ENCODE data around the gene C1orf232. TPM values are rescaled to one million over a fixed set of nuclear protein-coding genes. Genes with fewer than 3 reads are reported as not detected.
A peak's percentile ranks its signal among the peaks of the same experiment; 100 is the strongest.

C1orf232 gene
- total and polyA plus RNA-seq, 2 of the 13 experiments (the other 11 are each of a cell fraction or from before 2014, with no cell fraction given) = not detected

DNA sequence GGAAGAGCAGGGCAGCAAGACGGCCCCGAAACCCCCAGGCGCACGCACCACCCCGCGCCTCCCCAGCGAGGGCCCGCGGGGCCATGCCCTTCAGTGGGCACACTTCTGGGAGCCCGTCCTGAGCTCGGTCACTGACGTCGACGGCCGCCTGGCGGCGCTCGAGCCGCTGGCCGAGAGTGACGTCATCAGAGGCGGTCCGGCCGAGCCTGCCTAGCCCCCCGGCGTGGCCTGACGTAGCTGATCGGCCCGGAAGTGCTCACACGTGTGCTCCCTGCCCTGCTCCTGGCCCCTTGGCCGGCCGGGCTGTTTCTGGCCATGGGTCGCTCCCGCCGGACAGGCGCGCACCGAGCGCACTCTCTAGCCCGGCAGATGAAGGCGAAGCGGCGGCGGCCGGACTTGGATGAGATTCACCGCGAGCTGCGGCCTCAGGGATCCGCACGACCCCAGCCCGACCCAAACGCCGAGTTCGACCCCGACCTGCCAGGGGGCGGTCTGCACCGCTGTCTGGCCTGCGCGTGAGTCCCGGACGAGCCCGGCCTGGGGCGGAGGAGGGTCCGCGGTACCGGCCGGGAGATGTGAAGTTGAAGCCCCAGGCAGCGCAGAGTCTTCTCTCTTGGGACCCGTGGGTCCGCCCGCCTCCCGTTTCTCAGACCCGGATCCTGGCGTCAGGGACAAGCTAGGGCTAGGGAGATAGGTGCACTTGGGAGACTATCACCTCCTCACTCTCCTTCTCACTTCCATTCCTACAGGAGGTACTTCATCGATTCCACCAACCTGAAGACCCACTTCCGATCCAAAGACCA is 1.1 kb upstream of the C1orf232 start, which contains the start of gene ZNF593 (continued):
- TF ChIP-seq RBM39 (IDR thresholded peaks at IDR 0.05; ENCODE audit: low read depth, low read length, poor library complexity, severe bottlenecking) = peak; percentile 59
- TF ChIP-seq FOSL1 (CRISPR knock-in tag; IDR thresholded peaks at IDR 0.05; ENCODE audit: borderline replicate concordance) = peak; percentile 23; the same call in 1 of the 2 replicates
- no peak for TF ChIP-seq GPN1 (CRISPR knock-in tag; IDR thresholded peaks at IDR 0.05; ENCODE audit: borderline replicate concordance)
- TF ChIP-seq BORCS8-MEF2B (CRISPR knock-in tag; IDR thresholded peaks at IDR 0.05) = peak; percentile 90; the same call in 1 of the 2 replicates
- no peak for TF ChIP-seq SOX6 (IDR thresholded peaks at IDR 0.05)
- peak; percentile 83 for TF ChIP-seq SOX6 (CRISPR knock-in tag; IDR thresholded peaks at IDR 0.05)
- TF ChIP-seq, protein P1, sequence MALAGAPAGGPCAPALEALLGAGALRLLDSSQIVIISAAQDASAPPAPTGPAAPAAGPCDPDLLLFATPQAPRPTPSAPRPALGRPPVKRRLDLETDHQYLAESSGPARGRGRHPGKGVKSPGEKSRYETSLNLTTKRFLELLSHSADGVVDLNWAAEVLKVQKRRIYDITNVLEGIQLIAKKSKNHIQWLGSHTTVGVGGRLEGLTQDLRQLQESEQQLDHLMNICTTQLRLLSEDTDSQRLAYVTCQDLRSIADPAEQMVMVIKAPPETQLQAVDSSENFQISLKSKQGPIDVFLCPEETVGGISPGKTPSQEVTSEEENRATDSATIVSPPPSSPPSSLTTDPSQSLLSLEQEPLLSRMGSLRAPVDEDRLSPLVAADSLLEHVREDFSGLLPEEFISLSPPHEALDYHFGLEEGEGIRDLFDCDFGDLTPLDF (CRISPR knock-in tag; IDR thresholded peaks at IDR 0.05) = peak; percentile 69; the same call in 1 of the 2 replicates
- no peak for TF ChIP-seq ZNF615 (CRISPR knock-in tag; IDR thresholded peaks at IDR 0.05; ENCODE audit: borderline replicate concordance)
- peak; percentile 64; the same call in 1 of the 2 replicates for TF ChIP-seq IRF2 (CRISPR knock-in tag; IDR thresholded peaks at IDR 0.05)
- TF ChIP-seq, protein P2, sequence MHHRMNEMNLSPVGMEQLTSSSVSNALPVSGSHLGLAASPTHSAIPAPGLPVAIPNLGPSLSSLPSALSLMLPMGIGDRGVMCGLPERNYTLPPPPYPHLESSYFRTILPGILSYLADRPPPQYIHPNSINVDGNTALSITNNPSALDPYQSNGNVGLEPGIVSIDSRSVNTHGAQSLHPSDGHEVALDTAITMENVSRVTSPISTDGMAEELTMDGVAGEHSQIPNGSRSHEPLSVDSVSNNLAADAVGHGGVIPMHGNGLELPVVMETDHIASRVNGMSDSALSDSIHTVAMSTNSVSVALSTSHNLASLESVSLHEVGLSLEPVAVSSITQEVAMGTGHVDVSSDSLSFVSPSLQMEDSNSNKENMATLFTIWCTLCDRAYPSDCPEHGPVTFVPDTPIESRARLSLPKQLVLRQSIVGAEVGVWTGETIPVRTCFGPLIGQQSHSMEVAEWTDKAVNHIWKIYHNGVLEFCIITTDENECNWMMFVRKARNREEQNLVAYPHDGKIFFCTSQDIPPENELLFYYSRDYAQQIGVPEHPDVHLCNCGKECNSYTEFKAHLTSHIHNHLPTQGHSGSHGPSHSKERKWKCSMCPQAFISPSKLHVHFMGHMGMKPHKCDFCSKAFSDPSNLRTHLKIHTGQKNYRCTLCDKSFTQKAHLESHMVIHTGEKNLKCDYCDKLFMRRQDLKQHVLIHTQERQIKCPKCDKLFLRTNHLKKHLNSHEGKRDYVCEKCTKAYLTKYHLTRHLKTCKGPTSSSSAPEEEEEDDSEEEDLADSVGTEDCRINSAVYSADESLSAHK (CRISPR knock-in tag; IDR thresholded peaks at IDR 0.05; ENCODE audit: borderline replicate concordance) = no peak
- no peak for TF ChIP-seq TCF7L2 (IDR thresholded peaks at IDR 0.05; ENCODE audit: low read depth, low read length)
- TF ChIP-seq NFIB (CRISPR knock-in tag; IDR thresholded peaks at IDR 0.05; ENCODE audit: borderline replicate concordance) = no peak
- TF ChIP-seq, protein P3, sequence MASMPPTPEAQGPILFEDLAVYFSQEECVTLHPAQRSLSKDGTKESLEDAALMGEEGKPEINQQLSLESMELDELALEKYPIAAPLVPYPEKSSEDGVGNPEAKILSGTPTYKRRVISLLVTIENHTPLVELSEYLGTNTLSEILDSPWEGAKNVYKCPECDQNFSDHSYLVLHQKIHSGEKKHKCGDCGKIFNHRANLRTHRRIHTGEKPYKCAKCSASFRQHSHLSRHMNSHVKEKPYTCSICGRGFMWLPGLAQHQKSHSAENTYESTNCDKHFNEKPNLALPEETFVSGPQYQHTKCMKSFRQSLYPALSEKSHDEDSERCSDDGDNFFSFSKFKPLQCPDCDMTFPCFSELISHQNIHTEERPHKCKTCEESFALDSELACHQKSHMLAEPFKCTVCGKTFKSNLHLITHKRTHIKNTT (CRISPR knock-in tag; IDR thresholded peaks at IDR 0.05) = no peak
- no peak for TF ChIP-seq ZNF567 (CRISPR knock-in tag; IDR thresholded peaks at IDR 0.05; ENCODE audit: borderline replicate concordance)
- TF ChIP-seq SNAI1 (CRISPR knock-in tag; IDR thresholded peaks at IDR 0.05; ENCODE audit: borderline replicate concordance) = peak; percentile 85
- TF ChIP-seq, protein P4, sequence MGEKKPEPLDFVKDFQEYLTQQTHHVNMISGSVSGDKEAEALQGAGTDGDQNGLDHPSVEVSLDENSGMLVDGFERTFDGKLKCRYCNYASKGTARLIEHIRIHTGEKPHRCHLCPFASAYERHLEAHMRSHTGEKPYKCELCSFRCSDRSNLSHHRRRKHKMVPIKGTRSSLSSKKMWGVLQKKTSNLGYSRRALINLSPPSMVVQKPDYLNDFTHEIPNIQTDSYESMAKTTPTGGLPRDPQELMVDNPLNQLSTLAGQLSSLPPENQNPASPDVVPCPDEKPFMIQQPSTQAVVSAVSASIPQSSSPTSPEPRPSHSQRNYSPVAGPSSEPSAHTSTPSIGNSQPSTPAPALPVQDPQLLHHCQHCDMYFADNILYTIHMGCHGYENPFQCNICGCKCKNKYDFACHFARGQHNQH (CRISPR knock-in tag; IDR thresholded peaks at IDR 0.05) = peak; percentile 80
- no peak for TF ChIP-seq DPF2 (CRISPR knock-in tag; IDR thresholded peaks at IDR 0.05; ENCODE audit: borderline replicate concordance, low read depth)
- TF ChIP-seq THAP11 (CRISPR knock-in tag; IDR thresholded peaks at IDR 0.05) = peak; percentile 89
- no peak for TF ChIP-seq CHD2 (IDR thresholded peaks at IDR 0.05; ENCODE audit: low read depth, low read length)
- TF ChIP-seq ZNF20 (CRISPR knock-in tag; IDR thresholded peaks at IDR 0.05) = peak; percentile 72; the same call in 1 of the 2 replicates
- TF ChIP-seq, protein P5, sequence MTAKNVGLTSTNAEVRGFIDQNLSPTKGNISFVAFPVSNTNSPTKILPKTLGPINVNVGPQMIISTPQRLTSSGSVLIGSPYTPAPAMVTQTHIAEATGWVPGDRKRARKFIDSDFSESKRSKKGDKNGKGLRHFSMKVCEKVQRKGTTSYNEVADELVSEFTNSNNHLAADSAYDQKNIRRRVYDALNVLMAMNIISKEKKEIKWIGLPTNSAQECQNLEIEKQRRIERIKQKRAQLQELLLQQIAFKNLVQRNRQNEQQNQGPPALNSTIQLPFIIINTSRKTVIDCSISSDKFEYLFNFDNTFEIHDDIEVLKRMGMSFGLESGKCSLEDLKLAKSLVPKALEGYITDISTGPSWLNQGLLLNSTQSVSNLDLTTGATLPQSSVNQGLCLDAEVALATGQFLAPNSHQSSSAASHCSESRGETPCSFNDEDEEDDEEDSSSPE (CRISPR knock-in tag; IDR thresholded peaks at IDR 0.05) = peak; percentile 55; the same call in 1 of the 2 replicates
- TF ChIP-seq ZSCAN22 (CRISPR knock-in tag; IDR thresholded peaks at IDR 0.05) = no peak
- peak; percentile 72; the same call in 1 of the 2 replicates for TF ChIP-seq ZFP62 (CRISPR knock-in tag; IDR thresholded peaks at IDR 0.05)

Measured in HepG2 (cell line).